Measurements from ENCODE around the gene HTRA3. TPM values are rescaled to one million over a fixed set of nuclear protein-coding genes. Genes with fewer than 3 reads are reported as not detected.

The HTRA3 gene
- total and polyA plus RNA-seq, 2 experiments from 2014 or later = 6.9 to 15.7 TPM

GRCh38 chr4:8259743-8260430 is 9.7 kb upstream of the HTRA3 start:
- Histone ChIP-seq H3K9me3 (ENCODE audit: low read depth) (no peaks in the 10 kb centered on the region), H3K27ac (no peak overlapping the region), H3K4me1 (ENCODE audit: low read depth) (no peaks in the 10 kb centered on the region), H3K27me3 (no peaks in the 10 kb centered on the region), H3K36me3 (no peaks in the 10 kb centered on the region), H3K4me3 (no peak overlapping the region)
- TF ChIP-seq CTCF (IDR thresholded peaks at IDR 0.05; ENCODE audit: low read depth, low read length) = no peak
- DNase-seq (ENCODE audit: low read depth in 1 of 2, low spot score in 1 of 2) = no peak

DNA sequence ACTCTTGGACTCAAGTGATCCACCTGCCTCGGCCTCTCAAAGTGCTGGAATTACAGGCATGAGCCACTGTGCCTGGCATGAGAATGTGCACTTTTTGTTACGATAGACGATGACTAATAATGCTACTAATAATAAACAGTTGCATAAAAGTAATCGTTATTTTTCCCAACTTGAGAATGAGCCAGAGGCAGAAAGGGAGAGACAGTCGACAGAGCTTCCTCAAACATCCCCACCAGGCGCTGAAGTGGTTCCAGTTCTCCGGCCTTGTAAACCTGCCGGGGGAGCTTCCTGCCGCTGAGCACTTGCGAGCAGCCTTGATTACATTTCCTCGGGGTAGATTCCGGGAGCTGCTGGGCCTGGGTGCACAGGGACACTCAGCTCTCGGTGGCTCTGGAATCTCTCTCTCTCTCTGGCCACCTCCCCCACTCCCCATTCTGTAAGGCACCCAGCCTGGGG is 8.9 kb upstream of the HTRA3 start:
- no peaks in the 10 kb centered on the region for H3K9me3 ChIP-seq (ENCODE audit: low read depth)
- H3K36me3 ChIP-seq = no peaks in the 10 kb centered on the region
- TF ChIP-seq CTCF (IDR thresholded peaks at IDR 0.05; ENCODE audit: low read depth, low read length) = no peak
- H3K4me3 ChIP-seq = no peak overlapping the region
- H3K27ac ChIP-seq = no peak overlapping the region
- no peaks in the 10 kb centered on the region for H3K27me3 ChIP-seq
- DNase-seq (ENCODE audit: low read depth in 1 of 2, low spot score in 1 of 2) = peak; percentile 42 to 70
- no peaks in the 10 kb centered on the region for H3K4me1 ChIP-seq (ENCODE audit: low read depth)

DNA sequence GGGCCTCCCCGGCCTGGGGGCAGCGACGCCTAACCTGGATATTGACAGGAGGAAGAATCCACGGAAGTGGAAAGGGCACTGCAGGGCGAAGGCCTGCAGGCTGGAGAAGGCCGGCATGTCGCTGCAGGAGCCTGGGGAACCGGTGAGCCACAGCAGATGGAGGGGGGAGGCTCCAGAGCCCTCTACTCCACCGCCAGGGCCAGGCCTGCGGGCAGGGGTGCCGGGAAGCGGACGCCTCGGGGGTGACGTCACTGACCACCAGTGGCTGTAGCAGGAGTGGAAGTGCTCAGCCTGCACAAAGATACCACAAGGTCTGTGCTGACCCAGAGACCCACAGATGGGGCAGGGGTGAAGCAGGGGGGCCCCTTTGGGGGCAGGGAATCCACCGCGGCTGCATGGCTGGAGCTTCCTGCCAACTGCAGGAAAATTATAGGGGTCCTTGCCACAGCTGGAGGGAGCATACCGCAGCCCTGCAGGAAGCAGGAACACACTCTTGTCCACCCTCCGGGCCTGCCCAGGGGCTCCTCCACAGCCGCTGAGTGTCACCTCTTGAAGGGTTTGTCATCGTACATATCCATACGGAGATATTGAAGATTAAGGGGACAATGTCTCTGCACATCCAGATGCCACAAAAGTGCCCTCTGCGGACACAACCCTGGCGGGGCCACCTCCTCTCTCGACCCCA is 7.6 kb upstream of the HTRA3 start:
- DNase-seq (ENCODE audit: low read depth in 1 of 2, low spot score in 1 of 2) = peak in 1 of 2 donors; percentile 44
- TF ChIP-seq CTCF (IDR thresholded peaks at IDR 0.05; ENCODE audit: low read depth, low read length) = no peak
- H3K27me3 ChIP-seq = no peaks in the 10 kb centered on the region
- H3K4me3 ChIP-seq = no peak overlapping the region
- H3K4me1 ChIP-seq (ENCODE audit: low read depth) = peaks cover 3% of the 10 kb centered on the region
- H3K9me3 ChIP-seq (ENCODE audit: low read depth) = no peaks in the 10 kb centered on the region
- H3K36me3 ChIP-seq = no peaks in the 10 kb centered on the region
- no peak overlapping the region for H3K27ac ChIP-seq

GRCh38 chr4:8262637-8263322 is 6.8 kb upstream of the HTRA3 start:
- no peak overlapping the region for H3K4me3 ChIP-seq
- DNase-seq (ENCODE audit: low read depth in 1 of 2, low spot score in 1 of 2) = no peak
- peaks cover 5% of the 10 kb centered on the region for H3K4me1 ChIP-seq (ENCODE audit: low read depth)
- no peak for TF ChIP-seq CTCF (IDR thresholded peaks at IDR 0.05; ENCODE audit: low read depth, low read length)
- H3K36me3 ChIP-seq = no peaks in the 10 kb centered on the region
- H3K27ac ChIP-seq = no peak overlapping the region
- no peaks in the 10 kb centered on the region for H3K9me3 ChIP-seq (ENCODE audit: low read depth)
- no peaks in the 10 kb centered on the region for H3K27me3 ChIP-seq

- H3K4me1 ChIP-seq (ENCODE audit: low read depth) = peaks cover 7% of the 10 kb centered on the region
Observed at GRCh38 chr4:8263397-8263796, 6.2 kb upstream of the HTRA3 start.

More at GRCh38 chr4:8263397-8263796, 6.2 kb upstream of the HTRA3 start:
- no peaks in the 10 kb centered on the region for H3K27me3 ChIP-seq
- H3K9me3 ChIP-seq (ENCODE audit: low read depth) = no peaks in the 10 kb centered on the region
- H3K36me3 ChIP-seq = no peaks in the 10 kb centered on the region
- TF ChIP-seq CTCF (IDR thresholded peaks at IDR 0.05; ENCODE audit: low read depth, low read length) = no peak
- H3K4me3 ChIP-seq = no peak overlapping the region
- H3K27ac ChIP-seq = no peak overlapping the region
- no peak for DNase-seq (ENCODE audit: low read depth in 1 of 2, low spot score in 1 of 2)

Data from cardiac muscle cell (in vitro differentiated cells and primary cell).